GM13976 (cell line): ENCODE data around the gene ZNF578.
"Not testable (repeated sequence)": the region's sequence is repeated elsewhere in the genome, so short reads cannot be mapped to it uniquely, and the experiment has no call there.

Experiments used
- DNase-seq: peaks from one replicate; pipeline ENCODE4 v3.0.0; 2012; ENCODE audit warnings: low spot score
- CTCF ChIP-seq: IDR thresholded peaks from 2 replicates; pipeline ENCODE4 v1.5.1; 2012; ENCODE audit warnings: borderline replicate concordance, mild to moderate bottlenecking; ENCODE audit not compliant: insufficient read depth; ENCODE audit errors: extremely low read depth, missing control alignments, control extremely low read depth
- in situ Hi-C: fragments of 300-500 bp; cut with MboI; formaldehyde crosslinking; loops from one replicate; pipeline ENCODE4 v1.12.0; 2022; ENCODE audit warnings: low sequenced_read_pairs, mixed read lengths, inconsistent platforms; ENCODE audit not compliant: unreplicated experiment

The ZNF578 gene

GRCh38 chr19:52527956-52528351, 74.6 kb downstream of the ZNF578 start:
- TF ChIP-seq CTCF, result no peak
- in situ Hi-C loops, result no loop called here

GRCh38 chr19:52532480-52532879, 79.1 kb downstream of the ZNF578 start:
- no peak for DNase-seq
- TF ChIP-seq CTCF, result no peak
- in situ Hi-C loops, result no loop called here

More at GRCh38 chr19:52527956-52528351, 74.6 kb downstream of the ZNF578 start:
- no peak for DNase-seq

GRCh38 chr19:52533901-52534300, 80.5 kb downstream of the ZNF578 start:
- no peak for DNase-seq
- in situ Hi-C loops, result no loop called here
- TF ChIP-seq CTCF, result no peak

GRCh38 chr19:52535385-52535770, 82.0 kb downstream of the ZNF578 start:
- DNase-seq, in situ Hi-C loops: not testable (repeated sequence)

- TF ChIP-seq CTCF, result no peak
- peak; percentile 81 for DNase-seq
- in situ Hi-C loops, result no loop called here
These were observed 82.6 kb downstream of the ZNF578 start for GRCh38 chr19:52535771-52536447.

- no peak for DNase-seq
- no peak for TF ChIP-seq CTCF
- in situ Hi-C loops, result no loop called here
These were observed 83.1 kb downstream of the ZNF578 start for GRCh38 chr19:52536448-52536800.

GRCh38 chr19:52538815-52539214, 85.5 kb downstream of the ZNF578 start:
- in situ Hi-C loops, DNase-seq: not testable (repeated sequence)

- in situ Hi-C loops, result not testable (repeated sequence)
These were observed 87.8 kb downstream of the ZNF578 start for GRCh38 chr19:52541176-52541575.

GRCh38 chr19:52541608-52542007, 88.3 kb downstream of the ZNF578 start:
- DNase-seq, result no peak
- in situ Hi-C loops, result no loop called here
- no peak for TF ChIP-seq CTCF

More at GRCh38 chr19:52541176-52541575, 87.8 kb downstream of the ZNF578 start:
- not testable (repeated sequence) for DNase-seq

GRCh38 chr19:52542541-52542940, 89.2 kb downstream of the ZNF578 start:
- DNase-seq, in situ Hi-C loops: not testable (repeated sequence)
